WTC11 (cell line): ENCODE results near the gene SMDT1. TPM values are rescaled to one million over a fixed set of nuclear protein-coding genes. Genes with fewer than 3 reads are reported as not detected.

ENCODE experiments used
- ATAC-seq: fragments of 200-7000 bp; cut with Tn5 transposase; 2 replicates; pipeline ENCODE4 v1.10.0; 2021; ENCODE audit warnings: mild to moderate bottlenecking, moderate library complexity
- CTCF ChIA-PET: fragments of 300-600 bp; sonication (Branson Sonifier 250); formaldehyde crosslinking; loops from one replicate; lab custom pipeline; 2021; ENCODE audit warnings: antibody characterized with exemption; lab: Charles Lee
- POLR2A ChIA-PET: fragments of 350-600 bp; sonication (Branson Sonifier 250); formaldehyde crosslinking; loops from one replicate; lab custom pipeline; 2021; ENCODE audit warnings: antibody characterized with exemption; lab: Charles Lee
- DNase-seq: peaks from one replicate; pipeline ENCODE4 v3.0.0; 2021; ENCODE audit warnings: low spot score
- H3K27ac Mint-ChIP-seq: 2 replicates; pipeline ENCODE4 v1.8.0; 2021; ENCODE audit warnings: mixed read lengths
- H3K27me3 Mint-ChIP-seq: 2 replicates; pipeline ENCODE4 v1.8.0; 2021; ENCODE audit warnings: low read depth, mild to moderate bottlenecking, moderate library complexity, mixed read lengths
- H3K36me3 Mint-ChIP-seq: 2 replicates; pipeline ENCODE4 v1.8.0; 2021; ENCODE audit warnings: mixed read lengths
- H3K4me1 Mint-ChIP-seq: 2 replicates; pipeline ENCODE4 v1.8.0; 2022; ENCODE audit warnings: mixed read lengths
- H3K4me3 Mint-ChIP-seq: 2 replicates; pipeline ENCODE4 v1.8.0; 2021; ENCODE audit warnings: mild to moderate bottlenecking, moderate library complexity, mixed read lengths
- H3K9me3 Mint-ChIP-seq: 2 replicates; pipeline ENCODE4 v1.8.0; 2021; ENCODE audit warnings: mixed read lengths
- CBFB ChIP-seq: sonication (generic); formaldehyde crosslinking; IDR thresholded peaks from 2 replicates; pipeline ENCODE4 v1.8.1; 2022; ENCODE audit warnings: mild to moderate bottlenecking, low read depth, missing genetic modification reagents
- CREM ChIP-seq: sonication (generic); formaldehyde crosslinking; IDR thresholded peaks from 2 replicates; pipeline ENCODE4 v1.8.1; 2022; ENCODE audit warnings: mild to moderate bottlenecking, missing genetic modification reagents, moderate library complexity
- CTCF ChIP-seq: fragments of 200-600 bp; IDR thresholded peaks from 2 replicates; pipeline ENCODE4 v1.8.0; 2022; ENCODE audit warnings: antibody characterized with exemption
- EMX1 ChIP-seq: fragments of 250-450 bp; sonication (Bioruptor Pico); IDR thresholded peaks from 2 replicates; pipeline ENCODE4 v1.8.0; 2021; ENCODE audit warnings: mild to moderate bottlenecking
- ESRRA ChIP-seq: sonication (generic); formaldehyde crosslinking; IDR thresholded peaks from 2 replicates; pipeline ENCODE4 v1.8.1; 2022; ENCODE audit warnings: mild to moderate bottlenecking, missing genetic modification reagents, borderline replicate concordance
- GABPB1 ChIP-seq: sonication (generic); formaldehyde crosslinking; IDR thresholded peaks from 2 replicates; pipeline ENCODE4 v1.8.1; 2023; ENCODE audit warnings: mild to moderate bottlenecking, missing genetic modification reagents
- HMGXB4 ChIP-seq: sonication (generic); formaldehyde crosslinking; IDR thresholded peaks from 2 replicates; pipeline ENCODE4 v1.8.1; 2023; ENCODE audit warnings: mild to moderate bottlenecking, moderate library complexity, missing genetic modification reagents
- MLX ChIP-seq: sonication (generic); formaldehyde crosslinking; IDR thresholded peaks from 2 replicates; pipeline ENCODE4 v1.8.1; 2023; ENCODE audit warnings: mild to moderate bottlenecking, missing genetic modification reagents, moderate library complexity
- NFE2L1 ChIP-seq: sonication (generic); formaldehyde crosslinking; IDR thresholded peaks from 2 replicates; pipeline ENCODE4 v1.8.1; 2023; ENCODE audit warnings: missing genetic modification reagents
- PRDM15 ChIP-seq: sonication (generic); formaldehyde crosslinking; IDR thresholded peaks from 2 replicates; pipeline ENCODE4 v1.8.0; 2022; ENCODE audit warnings: missing genetic modification reagents
- SP1 ChIP-seq: sonication (generic); formaldehyde crosslinking; conservative IDR thresholded peaks from 2 replicates; pipeline ENCODE4 v1.8.1; 2022; ENCODE audit warnings: missing genetic modification reagents
- TEAD1 ChIP-seq: sonication (generic); formaldehyde crosslinking; IDR thresholded peaks from 2 replicates; pipeline ENCODE4 v1.8.0; 2022; ENCODE audit warnings: mild to moderate bottlenecking, missing genetic modification reagents
- TEAD4 ChIP-seq: sonication (generic); formaldehyde crosslinking; IDR thresholded peaks from 2 replicates; pipeline ENCODE4 v1.8.0; 2022; ENCODE audit warnings: mild to moderate bottlenecking, missing genetic modification reagents
- TP53 ChIP-seq: sonication (generic); formaldehyde crosslinking; IDR thresholded peaks from 2 replicates; pipeline ENCODE4 v1.8.1; 2023; ENCODE audit warnings: mild to moderate bottlenecking, missing genetic modification reagents
- USF1 ChIP-seq: sonication (generic); formaldehyde crosslinking; IDR thresholded peaks from 2 replicates; pipeline ENCODE4 v1.8.0; 2022; ENCODE audit warnings: mild to moderate bottlenecking, missing genetic modification reagents
- USF2 ChIP-seq: sonication (generic); formaldehyde crosslinking; IDR thresholded peaks from 2 replicates; pipeline ENCODE4 v1.8.1; 2023; ENCODE audit warnings: mild to moderate bottlenecking, missing genetic modification reagents, moderate library complexity
- ZNF138 ChIP-seq: sonication (generic); formaldehyde crosslinking; conservative IDR thresholded peaks from 2 replicates; pipeline ENCODE4 v1.8.1; 2022; ENCODE audit warnings: mild to moderate bottlenecking, moderate library complexity, missing genetic modification reagents
- total RNA-seq: library from RNA; stranded (reverse); gene quantifications from 3 replicates; pipeline ENCODE4 v1.2.3, GENCODE V29; 2021

The SMDT1 gene
- total RNA-seq, 1 experiment from 2014 or later, result 39.9 TPM

GRCh38 chr22:42090596-42091454, 11.3 kb downstream of the SMDT1 start, which contains the start of gene NDUFA6 (continued):
- TF ChIP-seq PRDM15 (CRISPR knock-in tag) (no peak), ESRRA (CRISPR knock-in tag) (no peak), CBFB (CRISPR knock-in tag) (no peak), NFE2L1 (peak; percentile 61; the same call in 1 of the 2 replicates), GABPB1 (peak; percentile 20; the same call in 1 of the 2 replicates), SP1 (CRISPR knock-in tag) (peak; percentile 92), HMGXB4 (CRISPR knock-in tag) (peak; percentile 99), CREM (CRISPR knock-in tag) (peak; percentile 8), TP53 (CRISPR knock-in tag) (no peak), TEAD1 (peak; percentile 39; the same call in 1 of the 2 replicates), TEAD4 (CRISPR knock-in tag) (peak; percentile 14; the same call in 1 of the 2 replicates), CTCF (peak; percentile 58; the same call in 1 of the 2 replicates), USF1 (peak; percentile 41)

GRCh38 chr22:42091455-42091782, 11.9 kb downstream of the SMDT1 start:
- ATAC-seq (no peak), DNase-seq (no peak)
- H3K27me3 Mint-ChIP-seq, result peaks cover 2% of the 10 kb centered on the region; the same call in 1 of the 2 replicates
- POLR2A ChIA-PET, result interaction anchor here (0.7 to 2.3 kb wide), 7 partner anchors 9 to 258 kb away, joined by 3 to 16 read pairs (median 5); partner anchors contain the start of genes SMDT1 and SREBF2
- CTCF ChIA-PET, result interaction anchor here (0.7 to 4.9 kb wide), 37 partner anchors 9 to 777 kb away, joined by 3 to 87 read pairs (median 6); partner anchors contain the start of genes CCDC134, CENPM, NAGA and SEPTIN3
- peak overlapping the region; percentile 36; the same call in 1 of the 2 replicates for H3K27ac Mint-ChIP-seq
- H3K36me3 Mint-ChIP-seq, result peaks cover 37% of the 10 kb centered on the region
- H3K4me3 Mint-ChIP-seq, result peak overlapping the region; percentile 97
- H3K4me1 Mint-ChIP-seq, result peaks cover 12% of the 10 kb centered on the region; the same call in 1 of the 2 replicates
- H3K9me3 Mint-ChIP-seq, result peaks cover 28% of the 10 kb centered on the region
- TF ChIP-seq PRDM15 (CRISPR knock-in tag) (no peak), HMGXB4 (CRISPR knock-in tag) (no peak), USF2 (0 out of 2 replicates have a peak, but pooled peaks have one; percentile 35), MLX (no peak), EMX1 (no peak), ZNF138 (CRISPR knock-in tag) (no peak)
